Endothelial cell of umbilical vein (primary cell): ENCODE measurements around the gene AMIGO3. TPM values are rescaled to one million over a fixed set of nuclear protein-coding genes. Genes with fewer than 3 reads are reported as not detected.
A peak's percentile ranks its signal among the peaks of the same experiment; 100 is the strongest.
"Not testable (repeated sequence)": the region's sequence is repeated elsewhere in the genome, so short reads cannot be mapped to it uniquely, and the experiment has no call there.

ENCODE experiments used
- BruUV-seq: library from RNA; stranded (reverse); fragments of 400-500 nt; replicated peaks from 2 replicates; lab custom pipeline; 2021; lab: Mats Ljungman, UMichigan
- CTCF ChIA-PET: fragments of 300-600, 350-600 bp; sonication (Branson Sonifier 250); formaldehyde crosslinking; loops from one replicate; lab custom pipeline; 2021; ENCODE audit warnings: antibody characterized with exemption, inconsistent platforms; lab: Charles Lee
- POLR2A ChIA-PET: fragments of 300-600, 350-600 bp; sonication (Branson Sonifier 250); formaldehyde crosslinking; loops from one replicate; lab custom pipeline; 2021; ENCODE audit warnings: antibody characterized with exemption, inconsistent platforms; lab: Charles Lee
- DNase-seq: peaks from one replicate; pipeline ENCODE4 v3.0.0-alpha.2; 2011; ENCODE audit warnings: low read depth, low spot score
- FAIRE-seq: peaks from 2 replicates; lab custom pipeline; 2011; peaks lifted over from hg19 to GRCh38; lab: Jason Lieb, UNC
- H2AFZ ChIP-seq: 2 replicates; pipeline ENCODE4 v1.6.0; 2012; ENCODE audit warnings: low read depth, low read length, control low read depth, inconsistent platforms
- H3K27ac ChIP-seq: 2 replicates; pipeline ENCODE4 v1.5.1; 2011; ENCODE audit warnings: low read depth, mild to moderate bottlenecking, control low read depth, low read length, moderate library complexity; ENCODE audit not compliant: insufficient read depth
- H3K27me3 ChIP-seq, 2 experiments: 2 replicates each; pipeline versions ENCODE4 v1.6.0 to v1.6.1; 2011; ENCODE audit warnings: low read length in 2 of 2, mixed read lengths in 1 of 2; ENCODE audit not compliant: control insufficient read depth in 2 of 2, insufficient read depth in 2 of 2
- H3K36me3 ChIP-seq, 2 experiments: 2 replicates in 1 of 2; 3 replicates in 1 of 2; pipeline ENCODE4 v1.5.1; 2011; ENCODE audit warnings: low read length in 2 of 2, mild to moderate bottlenecking in 1 of 2, moderate library complexity in 1 of 2; ENCODE audit not compliant: control insufficient read depth in 2 of 2, insufficient read depth in 2 of 2; ENCODE audit errors: extremely low read depth in 1 of 2
- H3K4me1 ChIP-seq: 3 replicates; pipeline ENCODE4 v1.5.1; 2011; ENCODE audit warnings: mild to moderate bottlenecking, low read length; ENCODE audit not compliant: control insufficient read depth, insufficient read depth; ENCODE audit errors: extremely low read depth
- H3K4me2 ChIP-seq: 2 replicates; pipeline ENCODE4 v1.6.1; 2011; ENCODE audit warnings: low read length, control low read depth, mixed read lengths; ENCODE audit not compliant: insufficient read depth
- H3K4me3 ChIP-seq, 3 experiments: fragments of 200-600 bp in 1 of 3; sonication (generic), shearing (Covaris generic) in 1 of 3; replicated peaks in 1 of 3; 2 replicates each; pipeline ENCODE4 v1.5.1; 2011 to 2016; ENCODE audit warnings: control low read depth in 3 of 3, low read length in 3 of 3, mild to moderate bottlenecking in 2 of 3, inconsistent platforms in 1 of 3, low read depth in 1 of 3, moderate library complexity in 1 of 3; ENCODE audit not compliant: insufficient read depth in 1 of 3
- H3K79me2 ChIP-seq: 2 replicates; pipeline ENCODE4 v1.6.0; 2012; ENCODE audit warnings: low read length, inconsistent platforms; ENCODE audit not compliant: control insufficient read depth, insufficient read depth
- H3K9ac ChIP-seq: replicated peaks from 2 replicates; pipeline ENCODE3; 2011; ENCODE audit warnings: low read length, control low read depth; ENCODE audit not compliant: insufficient read depth; ENCODE audit errors: extremely low read depth
- H3K9me1 ChIP-seq: replicated peaks from 3 replicates; pipeline ENCODE4 v1.6.0; 2011; ENCODE audit warnings: mild to moderate bottlenecking, low read length; ENCODE audit not compliant: control insufficient read depth, insufficient read depth; ENCODE audit errors: extremely low read depth
- H3K9me3 ChIP-seq: replicated peaks from 2 replicates; pipeline ENCODE4 v1.5.1; 2012; ENCODE audit warnings: low read length, inconsistent platforms; ENCODE audit not compliant: control insufficient read depth, insufficient read depth
- H4K20me1 ChIP-seq: replicated peaks from 2 replicates; pipeline ENCODE3; 2011; ENCODE audit warnings: mild to moderate bottlenecking, low read length; ENCODE audit not compliant: control insufficient read depth, insufficient read depth; ENCODE audit errors: extremely low read depth
- CTCF ChIP-seq, 2 donors: IDR thresholded peaks; 1 replicate in 1 of 2; 2 replicates in 1 of 2; pipeline ENCODE4 v1.5.1; 2011; ENCODE audit warnings: low read length in 2 of 2, mild to moderate bottlenecking in 2 of 2, moderate library complexity in 2 of 2, control low read depth in 1 of 2, inconsistent platforms in 1 of 2, low read depth in 1 of 2; ENCODE audit not compliant: insufficient read depth in 1 of 2; ENCODE audit errors: extremely low read depth in 1 of 2
- EZH2 ChIP-seq: IDR thresholded peaks from 2 replicates; pipeline ENCODE4 v1.6.1; 2012; ENCODE audit warnings: borderline replicate concordance, low read depth, mild to moderate bottlenecking, moderate library complexity, low read length, inconsistent platforms; ENCODE audit not compliant: severe bottlenecking
- FOS ChIP-seq: IDR thresholded peaks from 2 replicates; pipeline ENCODE4 v1.6.1; 2011; ENCODE audit warnings: mild to moderate bottlenecking, low read length, moderate library complexity, borderline replicate concordance; ENCODE audit not compliant: insufficient read depth
- GATA2 ChIP-seq: IDR thresholded peaks from 2 replicates; pipeline ENCODE4 v1.7.0; 2011; ENCODE audit warnings: low read depth, mild to moderate bottlenecking, moderate library complexity, mixed read lengths, low read length; ENCODE audit not compliant: insufficient read length, insufficient read depth
- JUN ChIP-seq: IDR thresholded peaks from 2 replicates; pipeline ENCODE4 v1.6.1; 2011; ENCODE audit warnings: borderline replicate concordance, low read depth; ENCODE audit not compliant: insufficient read length, insufficient read depth
- MAX ChIP-seq: IDR thresholded peaks from 2 replicates; pipeline ENCODE4 v1.6.1; 2011; ENCODE audit not compliant: insufficient read depth, insufficient read length
- MYC ChIP-seq: IDR thresholded peaks from one replicate; pipeline ENCODE4 v1.6.1; 2011; ENCODE audit warnings: mild to moderate bottlenecking, low read depth, low read length
- POLR2A ChIP-seq: IDR thresholded peaks from 2 replicates; pipeline ENCODE4 v1.6.1; 2012; ENCODE audit warnings: low read depth, mild to moderate bottlenecking, control low read depth, low read length
- POLR2AphosphoS5 ChIP-seq: IDR thresholded peaks from 2 replicates; pipeline ENCODE4 v1.6.1; 2012; ENCODE audit warnings: low read depth, mild to moderate bottlenecking, control low read depth, low read length, moderate library complexity; ENCODE audit not compliant: insufficient read depth
- dilution Hi-C: fragments of 300-500 bp; cut with MboI; formaldehyde crosslinking; loops from one replicate; pipeline ENCODE4 v1.15.0; 2019; ENCODE audit warnings: low sequenced_read_pairs; ENCODE audit not compliant: extremely low pct_ligation_motif_present
- intact Hi-C: fragments of 100-400 bp; cut with micrococcal nuclease; formaldehyde crosslinking; loops from one replicate; pipeline ENCODE4 v1.10.0; 2022
- polyA plus RNA-seq, 4 experiments: library from polyadenylated mRNA; depleted of rRNA in 3 of 4; stranded (reverse) in 3 of 4; unstranded in 1 of 4; fragments of >200 nt; gene quantifications; 2 replicates each; pipeline versions ENCODE4 v1.2.1 to v1.2.3, GENCODE V29; 2011 to 2012; ENCODE audit warnings: missing spikeins in 1 of 4
- total RNA-seq: library from RNA; stranded (reverse); gene quantifications from 2 replicates; pipeline ENCODE4 v1.2.3, GENCODE V29; 2021

The AMIGO3 gene
- total and polyA plus RNA-seq, 2 donors (not counting 3 experiments of a cell fraction or from before 2014, with no cell fraction given): 0.21 TPM; not detected in 1

- no TSS peak for BruUV-seq
- POLR2A ChIA-PET: no interaction called here
- Histone ChIP-seq H3K9ac (no peak overlapping the region), H3K9me3 (no peaks in the 10 kb centered on the region), H2AFZ (no peak overlapping the region), H3K4me3 (no peak overlapping the region), H3K79me2 (no peaks in the 10 kb centered on the region), H3K4me2 (no peak overlapping the region), H3K27ac (no peak overlapping the region), H3K36me3 (peaks cover 0 to 32% of the 10 kb centered on the region in 2 experiments), H3K27me3 (no peaks in the 10 kb centered on the region), H3K9me1 (no peaks in the 10 kb centered on the region), H3K4me1 (peaks cover 5% of the 10 kb centered on the region), H4K20me1 (no peaks in the 10 kb centered on the region)
- no peak for DNase-seq
- TF ChIP-seq POLR2A: no peak
- no peak for TF ChIP-seq JUN
- no peak for TF ChIP-seq FOS
- no peak for TF ChIP-seq EZH2
- TF ChIP-seq CTCF (IDR thresholded peaks at IDR 0.05; ENCODE audit: extremely low read depth in 1 of 2, insufficient read depth in 1 of 2, low read depth in 1 of 2, low read length in 2 of 2): no peak
- no peak for TF ChIP-seq MAX
- TF ChIP-seq MYC: no peak
- TF ChIP-seq POLR2AphosphoS5: no peak
- TF ChIP-seq GATA2: no peak
- dilution Hi-C loops: no loop called here
- FAIRE-seq: no peak
- intact Hi-C loops: no loop called here
- CTCF ChIA-PET: no interaction called here
Measured at GRCh38 chr3:49699281-49699979, 20.1 kb downstream of the AMIGO3 start.

GRCh38 chr3:49695350-49696015 lies 24.0 kb downstream of the AMIGO3 start:
- POLR2A ChIA-PET, H4K20me1 ChIP-seq, DNase-seq, H3K27me3 ChIP-seq, BruUV-seq, CTCF ChIA-PET, H2AFZ ChIP-seq, dilution Hi-C loops, H3K79me2 ChIP-seq, H3K4me3 ChIP-seq, H3K9ac ChIP-seq, H3K9me3 ChIP-seq, H3K9me1 ChIP-seq, H3K27ac ChIP-seq, H3K4me1 ChIP-seq, intact Hi-C loops, H3K4me2 ChIP-seq: not testable (repeated sequence)
- peak; percentile 78 for FAIRE-seq
- peaks cover 0 to 21% of the 10 kb centered on the region in 2 experiments for H3K36me3 ChIP-seq
